HG03066 (cell line): Measurements from ENCODE around the gene OSBPL10.

Source experiments
- ATAC-seq: cut with Tn5 transposase; IDR thresholded peaks from one replicate; pipeline ENCODE4 v1.9.1; 2021; ENCODE audit warnings: low read depth; ENCODE audit not compliant: unreplicated experiment

The OSBPL10 gene

GRCh38 chr3:31829826-31830426 lies 151.1 kb downstream of the OSBPL10 start:
- ATAC-seq: no peak

GRCh38 chr3:31829010-31829409 lies 152.1 kb downstream of the OSBPL10 start:
- ATAC-seq: no peak

DNA sequence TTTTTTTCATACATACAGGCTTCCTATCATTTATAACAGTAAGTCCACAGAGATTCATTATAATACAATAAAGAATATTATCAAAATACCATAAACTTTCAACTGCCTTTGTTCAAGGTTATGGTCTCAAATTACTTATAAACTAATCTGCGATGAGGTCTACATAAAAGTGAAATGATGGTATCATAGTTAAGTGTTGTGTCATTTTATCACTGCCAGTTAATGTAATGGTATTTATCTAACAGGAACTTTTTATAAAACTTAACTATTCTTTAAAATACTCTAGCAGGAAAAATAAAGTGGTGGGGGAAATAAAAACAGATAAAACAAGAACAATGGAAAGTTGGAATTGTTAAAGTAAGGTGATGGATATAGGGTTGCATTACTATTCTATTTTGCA lies 153.1 kb downstream of the OSBPL10 start:
- ATAC-seq: no peak

GRCh38 chr3:31823184-31823583 lies 157.9 kb downstream of the OSBPL10 start:
- ATAC-seq: no peak

DNA sequence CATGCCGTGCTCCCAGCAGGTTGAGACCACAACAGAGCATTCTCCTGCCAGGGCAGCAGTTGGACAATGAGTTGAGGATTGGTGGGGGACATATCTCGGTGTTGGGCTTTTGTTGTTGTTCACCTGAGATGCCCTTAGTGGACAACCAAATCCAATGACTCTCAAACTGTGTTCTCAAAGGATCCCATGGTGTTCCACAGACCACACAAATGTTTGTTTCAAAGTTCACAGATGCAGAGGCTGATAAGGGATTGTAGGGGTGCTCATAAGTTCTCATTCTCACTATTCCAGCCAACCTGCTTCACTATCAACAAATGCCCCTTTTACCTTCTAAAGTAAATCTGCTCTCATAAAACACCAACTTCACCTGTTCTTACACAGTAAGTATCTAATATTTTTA lies 159.9 kb downstream of the OSBPL10 start:
- no peak for ATAC-seq

DNA sequence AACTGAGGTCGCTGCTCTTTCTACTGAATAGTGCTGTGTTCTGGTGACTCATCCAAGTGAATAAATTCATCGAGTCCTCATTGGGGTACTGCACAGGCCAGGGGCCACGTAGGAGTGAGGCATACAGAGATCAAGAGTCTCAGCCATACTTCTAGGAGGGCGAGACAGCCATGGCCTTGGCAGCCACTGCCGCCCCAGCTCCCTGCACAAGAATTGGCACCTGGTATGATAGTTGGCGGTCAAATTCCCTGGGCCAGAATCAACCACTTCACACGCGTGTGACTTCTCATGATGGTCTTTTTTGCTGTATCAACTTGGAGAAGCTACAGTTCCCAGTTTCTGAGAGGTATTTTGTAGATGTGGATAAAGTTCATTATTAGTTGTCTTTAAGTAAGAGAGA lies 161.6 kb downstream of the OSBPL10 start:
- no peak for ATAC-seq

- no peak for ATAC-seq
These were observed 163.6 kb downstream of the OSBPL10 start for GRCh38 chr3:31817411-31817966.

DNA sequence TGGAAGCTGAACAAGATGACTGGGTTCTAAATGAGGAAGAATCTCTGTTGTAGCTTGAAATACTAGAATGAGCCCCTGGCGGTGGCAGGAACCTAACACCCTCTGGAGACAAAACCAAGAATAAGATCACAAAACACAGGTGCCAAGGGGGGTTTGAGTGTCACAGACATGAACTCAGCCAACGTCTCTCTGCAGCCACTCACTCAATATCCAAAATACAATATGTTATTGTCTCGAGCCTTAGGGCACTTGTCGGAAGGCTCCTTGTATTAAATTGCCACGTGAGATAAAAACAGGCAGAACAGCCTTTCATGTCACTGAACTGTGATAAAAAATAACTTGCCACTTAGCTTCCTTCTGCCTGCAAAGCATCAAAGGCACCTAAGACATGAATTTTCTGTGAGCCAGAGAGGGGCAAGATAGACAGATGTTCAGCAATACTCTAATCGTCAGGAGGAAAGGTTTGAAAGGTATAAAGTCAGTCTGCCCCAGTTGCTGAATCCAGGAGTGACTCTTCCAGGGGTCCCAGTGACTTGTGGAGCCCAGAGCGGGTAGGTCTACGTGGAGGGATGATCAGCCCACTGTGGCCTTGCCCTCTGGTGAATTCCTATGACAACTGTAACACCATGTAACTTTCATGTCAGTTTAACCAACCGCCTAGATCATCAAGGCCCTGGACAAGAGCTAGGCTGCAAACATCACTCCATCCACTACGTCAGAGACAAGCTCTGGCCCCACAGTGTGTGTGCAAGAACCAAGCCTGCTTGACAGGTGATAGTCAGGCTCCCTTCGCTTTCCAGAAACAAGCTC lies 165.2 kb downstream of the OSBPL10 start:
- ATAC-seq: no peak

DNA sequence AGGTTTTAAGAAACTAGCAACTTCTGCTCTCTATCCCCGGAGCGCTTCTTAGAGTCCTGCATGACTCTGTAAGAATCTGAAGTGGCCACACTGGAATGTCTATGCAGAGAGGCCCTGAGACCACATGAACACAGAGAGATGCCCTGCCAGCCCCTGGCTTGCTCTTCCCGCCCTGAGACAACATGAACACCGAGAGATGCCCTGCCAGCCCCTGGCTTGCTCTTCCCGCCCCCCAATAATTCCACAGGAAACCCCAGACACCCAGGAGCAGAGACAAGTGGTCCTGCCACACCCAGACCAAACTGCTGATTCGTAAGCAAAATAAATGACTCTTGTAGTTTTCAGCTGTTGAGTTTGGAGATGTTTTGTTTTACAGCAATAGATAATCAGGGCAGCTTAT lies 166.1 kb downstream of the OSBPL10 start:
- ATAC-seq: no peak

GRCh38 chr3:31813686-31814085 lies 167.4 kb downstream of the OSBPL10 start:
- ATAC-seq: no peak

DNA sequence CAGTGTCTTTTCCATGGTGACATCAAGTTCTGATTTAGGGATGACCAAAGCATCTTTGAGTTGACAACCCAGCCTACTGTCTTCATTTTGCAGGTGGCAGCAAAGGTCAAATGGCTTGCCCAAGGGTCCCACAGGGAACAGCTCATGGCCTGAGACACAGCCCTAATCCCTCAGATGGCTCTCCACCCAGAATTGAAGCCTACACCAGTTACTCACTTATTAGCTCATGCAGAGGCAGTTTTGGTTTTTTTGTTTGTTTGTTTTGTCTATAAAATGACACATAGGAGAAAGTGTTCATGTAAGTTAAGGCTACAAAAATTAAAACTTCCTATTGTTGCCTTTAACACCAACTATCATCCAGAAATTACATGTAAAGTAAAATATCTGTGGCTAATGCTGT lies 167.9 kb downstream of the OSBPL10 start:
- ATAC-seq: no peak

- ATAC-seq: no peak
These were observed 170.1 kb downstream of the OSBPL10 start for GRCh38 chr3:31810991-31811433.

DNA sequence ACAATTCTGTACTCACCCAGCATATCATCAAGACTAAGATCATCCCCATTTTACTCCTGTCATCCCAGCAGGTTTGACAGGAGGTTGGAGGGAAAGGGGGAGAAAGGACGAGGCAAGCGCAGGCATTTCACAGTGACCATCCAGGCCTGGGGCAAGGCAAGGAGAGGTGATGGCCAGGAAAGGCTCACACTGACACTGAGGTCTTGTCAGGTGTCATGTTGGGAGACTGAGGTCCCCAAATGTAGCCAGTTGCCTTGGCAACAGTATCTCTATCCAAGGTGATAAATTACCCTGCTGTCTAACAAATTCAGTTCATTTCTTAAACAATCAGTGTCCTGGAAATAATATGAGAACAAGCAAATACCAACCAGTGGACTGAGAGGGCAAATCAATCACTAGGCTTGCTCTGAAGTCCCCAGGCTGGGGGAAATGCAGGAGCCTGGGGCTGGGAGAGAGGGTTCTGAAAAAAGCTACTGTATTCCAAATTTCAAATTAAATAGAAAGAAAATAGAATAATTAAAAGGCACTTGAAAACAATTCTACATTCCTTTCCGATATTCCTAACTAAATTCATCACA lies 172.8 kb downstream of the OSBPL10 start:
- no peak for ATAC-seq

- ATAC-seq: no peak
These were observed 176.6 kb downstream of the OSBPL10 start for GRCh38 chr3:31804251-31805051.

GRCh38 chr3:31802981-31803740 lies 177.9 kb downstream of the OSBPL10 start:
- ATAC-seq: no peak

DNA sequence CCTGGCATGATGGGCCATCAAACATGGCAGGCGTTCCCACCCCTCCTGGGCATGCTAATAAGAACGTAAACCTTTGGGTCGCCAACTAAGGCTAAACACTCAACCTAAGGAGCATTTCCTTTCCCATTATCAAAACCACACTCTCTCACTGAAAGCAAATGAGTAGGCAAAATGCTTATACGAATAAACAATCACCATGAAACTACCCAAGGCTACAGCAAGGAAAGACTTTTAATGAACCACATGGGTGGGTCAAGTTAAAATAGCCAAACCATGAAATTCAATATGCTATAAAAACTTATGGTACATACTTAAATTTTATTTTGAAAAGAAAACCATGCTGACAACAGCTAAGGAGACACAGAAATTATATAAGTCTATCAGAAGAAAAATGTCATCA lies 180.6 kb downstream of the OSBPL10 start:
- ATAC-seq: no peak

GRCh38 chr3:31798840-31799239 lies 182.2 kb downstream of the OSBPL10 start:
- ATAC-seq: no peak

- no peak for ATAC-seq
These were observed 187.2 kb downstream of the OSBPL10 start for GRCh38 chr3:31793821-31794220.

DNA sequence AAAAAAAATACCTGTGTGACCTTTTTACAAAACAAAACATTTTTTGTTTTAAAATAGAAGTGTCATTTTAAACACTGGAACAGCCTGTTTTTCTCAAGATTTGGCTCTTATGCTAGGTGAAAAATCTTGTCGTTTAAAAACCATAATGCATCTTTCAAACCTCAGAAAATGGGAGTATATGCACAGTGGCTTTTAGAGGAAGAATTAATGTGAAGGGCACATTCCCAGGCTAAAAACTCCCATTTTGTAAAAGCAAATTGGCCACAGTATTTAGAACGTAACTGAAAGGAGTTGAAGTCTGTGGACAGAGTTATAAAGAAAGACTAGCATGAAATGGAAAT lies 190.0 kb downstream of the OSBPL10 start:
- no peak for ATAC-seq
